GM12872 (cell line): ENCODE measurements around the gene AKR1D1.

Source experiments
- TF ChIP-seq, protein P1 (sequence below): IDR thresholded peaks from 3 replicates; pipeline ENCODE4 v1.5.1; 2011; ENCODE audit warnings: low read depth, mild to moderate bottlenecking, low read length, moderate library complexity; ENCODE audit not compliant: insufficient read depth

Gene AKR1D1, protein sequence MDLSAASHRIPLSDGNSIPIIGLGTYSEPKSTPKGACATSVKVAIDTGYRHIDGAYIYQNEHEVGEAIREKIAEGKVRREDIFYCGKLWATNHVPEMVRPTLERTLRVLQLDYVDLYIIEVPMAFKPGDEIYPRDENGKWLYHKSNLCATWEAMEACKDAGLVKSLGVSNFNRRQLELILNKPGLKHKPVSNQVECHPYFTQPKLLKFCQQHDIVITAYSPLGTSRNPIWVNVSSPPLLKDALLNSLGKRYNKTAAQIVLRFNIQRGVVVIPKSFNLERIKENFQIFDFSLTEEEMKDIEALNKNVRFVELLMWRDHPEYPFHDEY

DNA sequence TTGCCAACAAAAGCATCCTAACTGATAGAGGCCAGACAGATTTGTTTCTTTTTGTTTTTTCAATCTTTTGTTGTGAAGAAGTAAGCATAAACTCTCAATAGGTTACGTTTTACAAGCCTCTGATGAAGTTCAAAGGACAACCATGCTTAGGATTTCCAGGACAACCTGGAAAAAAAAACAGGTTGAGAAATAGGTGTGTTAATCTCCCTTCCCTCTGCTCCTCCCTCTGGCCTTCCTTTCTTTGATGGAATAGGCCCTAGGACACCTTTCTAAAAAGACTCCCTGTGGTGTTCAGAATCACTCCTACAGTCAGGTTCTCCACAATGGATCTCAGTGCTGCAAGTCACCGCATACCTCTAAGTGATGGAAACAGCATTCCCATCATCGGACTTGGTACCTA is at the start of gene AKR1D1:
Gene AKR1D1 (plus strand): TSS at position 264 of the 400 bp plus-strand sequence. CDS start 60 bp downstream, at position 324.
- TF ChIP-seq, protein P1, sequence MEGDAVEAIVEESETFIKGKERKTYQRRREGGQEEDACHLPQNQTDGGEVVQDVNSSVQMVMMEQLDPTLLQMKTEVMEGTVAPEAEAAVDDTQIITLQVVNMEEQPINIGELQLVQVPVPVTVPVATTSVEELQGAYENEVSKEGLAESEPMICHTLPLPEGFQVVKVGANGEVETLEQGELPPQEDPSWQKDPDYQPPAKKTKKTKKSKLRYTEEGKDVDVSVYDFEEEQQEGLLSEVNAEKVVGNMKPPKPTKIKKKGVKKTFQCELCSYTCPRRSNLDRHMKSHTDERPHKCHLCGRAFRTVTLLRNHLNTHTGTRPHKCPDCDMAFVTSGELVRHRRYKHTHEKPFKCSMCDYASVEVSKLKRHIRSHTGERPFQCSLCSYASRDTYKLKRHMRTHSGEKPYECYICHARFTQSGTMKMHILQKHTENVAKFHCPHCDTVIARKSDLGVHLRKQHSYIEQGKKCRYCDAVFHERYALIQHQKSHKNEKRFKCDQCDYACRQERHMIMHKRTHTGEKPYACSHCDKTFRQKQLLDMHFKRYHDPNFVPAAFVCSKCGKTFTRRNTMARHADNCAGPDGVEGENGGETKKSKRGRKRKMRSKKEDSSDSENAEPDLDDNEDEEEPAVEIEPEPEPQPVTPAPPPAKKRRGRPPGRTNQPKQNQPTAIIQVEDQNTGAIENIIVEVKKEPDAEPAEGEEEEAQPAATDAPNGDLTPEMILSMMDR, result no peak

DNA sequence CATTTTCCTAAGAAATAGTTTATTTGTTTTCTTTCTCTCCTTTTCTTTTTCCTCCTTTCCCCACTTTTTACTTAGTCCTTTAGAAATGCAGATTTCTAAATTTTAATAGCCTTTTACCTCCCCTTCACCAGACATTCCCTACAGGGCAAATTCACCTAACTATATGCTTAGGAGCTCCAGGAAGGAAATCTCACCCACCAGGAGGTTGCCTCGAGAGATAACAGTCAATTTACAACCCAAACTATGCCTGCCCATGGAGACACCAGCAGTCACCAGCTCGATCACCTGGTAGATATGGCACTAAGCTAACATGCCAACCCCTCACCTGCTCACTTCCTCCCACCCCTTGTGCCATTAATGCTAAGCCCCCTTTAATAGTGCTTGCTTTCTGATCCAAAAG is 49.2 kb upstream of the AKR1D1 start:
- TF ChIP-seq, protein P1, result no peak

DNA sequence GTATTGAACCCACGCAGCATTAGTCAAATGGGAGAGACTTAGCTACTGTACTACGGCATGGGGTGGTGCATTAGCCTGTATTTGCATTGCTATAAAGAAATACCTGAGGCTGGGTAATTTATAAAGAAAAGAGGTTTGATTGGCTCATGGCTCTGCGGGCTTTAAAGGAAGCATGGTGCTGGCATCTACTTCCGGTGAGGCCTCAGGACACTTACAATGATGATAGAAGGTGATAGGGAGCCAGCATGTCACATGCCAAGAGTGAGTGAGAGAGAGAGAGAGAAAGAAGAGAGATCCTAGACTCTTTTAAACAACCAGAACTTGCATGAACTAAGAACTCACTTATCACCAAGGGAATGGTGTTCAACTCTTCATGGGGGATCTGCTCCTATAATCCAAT is 47.1 kb upstream of the AKR1D1 start:
- TF ChIP-seq, protein P1, result no peak

DNA sequence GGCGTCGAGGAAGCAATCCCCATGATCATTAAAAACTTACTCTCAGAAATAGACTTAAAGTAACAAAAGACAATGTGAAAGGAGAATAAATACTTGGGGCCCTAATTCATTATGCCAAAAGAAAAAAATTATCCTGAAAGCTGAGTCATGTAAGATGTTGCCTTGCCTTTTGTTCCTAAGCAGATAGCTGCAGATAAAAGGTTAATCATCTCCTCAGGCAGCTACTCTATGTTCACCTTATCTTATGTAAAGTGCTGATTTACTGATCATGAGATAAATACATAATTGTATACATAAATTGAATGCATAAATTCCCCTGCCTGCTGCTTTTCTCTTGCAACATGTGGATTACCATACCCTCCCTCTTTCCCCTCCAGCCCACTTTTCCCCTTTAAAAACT is 46.3 kb upstream of the AKR1D1 start:
- TF ChIP-seq, protein P1, result no peak

DNA sequence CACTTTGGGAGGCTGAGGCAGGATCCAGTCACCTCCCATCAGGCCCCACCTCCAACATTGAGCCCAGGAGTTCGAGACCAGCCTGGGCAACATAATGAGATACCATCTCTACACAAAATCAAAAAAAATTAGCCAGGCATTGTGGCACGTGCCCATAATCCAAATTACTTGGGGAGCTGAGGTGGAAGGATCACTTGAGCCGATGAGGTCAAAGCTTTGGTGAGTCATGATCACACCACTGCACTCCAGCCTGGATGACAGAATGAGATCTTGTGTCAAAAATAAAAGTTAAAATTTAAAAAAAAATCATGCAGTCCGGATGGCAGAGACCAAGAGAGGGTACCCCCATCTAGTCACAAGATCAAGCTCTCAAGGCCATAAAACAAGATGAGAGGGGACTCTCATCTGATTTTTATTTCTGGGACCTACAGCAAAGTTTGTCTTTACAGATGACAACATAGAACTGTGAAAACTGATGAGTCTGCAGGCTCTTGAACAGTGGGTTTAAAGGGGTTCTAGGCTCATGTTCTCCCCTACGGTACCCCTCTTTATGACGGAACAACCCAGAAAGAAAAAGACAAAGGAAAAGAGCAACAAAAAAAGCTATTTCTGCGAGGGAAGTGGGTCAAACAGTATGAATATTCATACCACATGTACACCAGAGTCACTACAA is 45.4 kb upstream of the AKR1D1 start:
- TF ChIP-seq, protein P1, result no peak

DNA sequence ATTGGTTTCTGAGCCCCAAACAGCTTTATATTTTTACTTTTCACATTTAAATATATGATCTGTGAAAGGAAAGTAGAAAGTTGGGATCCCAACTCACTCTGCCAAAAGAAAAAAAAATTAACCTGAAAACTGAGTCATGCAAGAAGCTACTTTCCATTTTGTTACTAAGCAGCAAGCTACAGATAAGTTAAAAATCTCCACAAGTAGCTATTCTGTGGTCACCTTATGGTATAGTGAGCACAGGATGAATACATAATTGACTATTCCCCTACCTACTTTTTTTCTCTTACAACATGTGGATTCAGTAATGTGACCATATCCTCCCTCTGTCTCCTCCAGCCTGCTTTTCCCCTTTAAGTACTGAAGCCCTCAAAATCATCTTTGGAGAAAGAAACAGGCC is 44.1 kb upstream of the AKR1D1 start:
- TF ChIP-seq, protein P1, result no peak

DNA sequence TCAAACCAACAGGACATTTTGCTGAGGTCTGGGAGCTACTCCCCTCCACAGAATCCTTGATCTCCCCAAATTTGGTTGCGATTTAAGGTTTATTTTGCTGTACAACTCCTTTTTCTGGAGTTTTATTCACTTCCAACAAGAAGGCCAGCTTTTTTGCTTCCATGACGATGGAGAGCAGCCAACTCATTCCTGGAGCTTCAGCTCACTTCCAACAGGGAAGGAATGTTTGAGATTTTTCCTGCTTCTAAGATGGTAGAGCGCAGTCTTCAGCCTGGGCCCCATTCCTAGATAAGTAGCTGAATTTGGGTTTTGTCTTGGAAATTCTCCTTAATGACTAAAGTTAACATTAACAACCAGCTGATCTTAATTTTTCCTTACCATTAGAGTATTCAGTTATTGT is 43.5 kb upstream of the AKR1D1 start:
- TF ChIP-seq, protein P1, result no peak
